PC-9 (cell line): Measurements from ENCODE around the gene RBMS3. TPM values are rescaled to one million over a fixed set of nuclear protein-coding genes. Genes with fewer than 3 reads are reported as not detected.

Source experiments
- BruUV-seq: library from RNA; stranded (reverse); fragments of 400-500 nt; replicated peaks from 2 replicates; lab custom pipeline; 2021; lab: Mats Ljungman, UMichigan
- CTCF ChIA-PET: fragments of 300-600 bp; sonication (Branson Sonifier 250); formaldehyde crosslinking; loops from one replicate; lab custom pipeline; 2022; ENCODE audit warnings: antibody characterized with exemption; lab: Charles Lee
- POLR2A ChIA-PET: fragments of 300-600 bp; sonication (Branson Sonifier 250); formaldehyde crosslinking; loops from one replicate; lab custom pipeline; 2022; ENCODE audit warnings: antibody characterized with exemption; ENCODE audit not compliant: unreplicated experiment; lab: Charles Lee
- DNase-seq, 2 experiments: peaks; one replicate each; pipeline versions ENCODE4 v3.0.0 to v3.0.0-alpha.2; 2015 to 2022; ENCODE audit warnings: mixed read lengths in 1 of 2
- H2AFZ ChIP-seq: fragments of 200-600 bp; sonication (generic); 2 replicates; pipeline ENCODE4 v1.8.1; 2017; ENCODE audit warnings: antibody characterized with exemption
- H3F3A ChIP-seq: fragments of 200-600 bp; sonication (generic); 2 replicates; pipeline ENCODE4 v1.8.1; 2017; ENCODE audit warnings: antibody characterized with exemption, mild to moderate bottlenecking, low read depth; ENCODE audit not compliant: insufficient read depth
- H3K27ac ChIP-seq: fragments of 200-600 bp; sonication (generic); 2 replicates; pipeline ENCODE4 v1.6.1; 2016; ENCODE audit warnings: mixed run types
- H3K27me3 ChIP-seq: fragments of 200-600 bp; sonication (generic); 2 replicates; pipeline ENCODE4 v1.6.1; 2016; ENCODE audit warnings: low read depth, mixed run types; ENCODE audit not compliant: insufficient read depth
- H3K36me3 ChIP-seq: fragments of 200-600 bp; sonication (generic); 2 replicates; pipeline ENCODE4 v1.6.1; 2016; ENCODE audit warnings: low read depth, mixed run types
- H3K4me1 ChIP-seq: fragments of 200-600 bp; sonication (generic); replicated peaks from 2 replicates; pipeline ENCODE4 v1.6.1; 2016; ENCODE audit warnings: mixed run types; ENCODE audit not compliant: insufficient read depth
- H3K4me2 ChIP-seq: fragments of 200-600 bp; sonication (generic); 2 replicates; pipeline ENCODE4 v1.6.1; 2017; ENCODE audit warnings: mixed run types
- H3K4me3 ChIP-seq: fragments of 200-600 bp; sonication (generic); 2 replicates; pipeline ENCODE4 v1.6.1; 2016; ENCODE audit warnings: mixed run types
- H3K79me2 ChIP-seq: fragments of 200-600 bp; sonication (generic); 2 replicates; pipeline ENCODE4 v1.6.1; 2017; ENCODE audit warnings: low read depth, mixed run types
- H3K9me2 ChIP-seq: fragments of 200-600 bp; sonication (generic); 2 replicates; pipeline ENCODE4 v1.8.1; 2017; ENCODE audit warnings: mild to moderate bottlenecking; ENCODE audit not compliant: insufficient read depth
- H3K9me3 ChIP-seq: fragments of 200-600 bp; sonication (generic); 2 replicates; pipeline ENCODE4 v1.8.1; 2016; ENCODE audit warnings: low read depth; ENCODE audit not compliant: insufficient read depth
- H4K20me1 ChIP-seq: fragments of 200-600 bp; sonication (generic); 2 replicates; pipeline ENCODE4 v1.8.1; 2017; ENCODE audit not compliant: insufficient read depth
- EZH2 ChIP-seq: fragments of 200-600 bp; sonication (generic); IDR thresholded peaks from 2 replicates; pipeline ENCODE4 v1.8.0; 2017; ENCODE audit warnings: antibody characterized with exemption, low read depth
- intact Hi-C: fragments of 100-400 bp; cut with micrococcal nuclease; formaldehyde crosslinking; loops from one replicate; pipeline ENCODE4 v1.10.0; 2022; ENCODE audit not compliant: unreplicated experiment
- total RNA-seq: library from RNA; stranded (reverse); gene quantifications from 2 replicates; pipeline ENCODE4 v1.2.3, GENCODE V29; 2021
- TF ChIP-seq, protein P1 (sequence below): fragments of 200-600 bp; sonication (generic); conservative IDR thresholded peaks from 2 replicates; pipeline ENCODE4 v1.6.1; 2017; ENCODE audit warnings: mixed run types, antibody characterized with exemption, mild to moderate bottlenecking, moderate library complexity

RBMS3 gene
- total RNA-seq, 1 experiment from 2014 or later = 3.5 TPM

- CTCF ChIA-PET = no interaction called here
- no peaks in the 10 kb centered on the region for H3K4me1 ChIP-seq
- H3K79me2 ChIP-seq = no peaks in the 10 kb centered on the region
- H2AFZ ChIP-seq = no peak overlapping the region
- no peaks in the 10 kb centered on the region for H4K20me1 ChIP-seq
- intact Hi-C loops = no loop called here
- TF ChIP-seq, protein P1, sequence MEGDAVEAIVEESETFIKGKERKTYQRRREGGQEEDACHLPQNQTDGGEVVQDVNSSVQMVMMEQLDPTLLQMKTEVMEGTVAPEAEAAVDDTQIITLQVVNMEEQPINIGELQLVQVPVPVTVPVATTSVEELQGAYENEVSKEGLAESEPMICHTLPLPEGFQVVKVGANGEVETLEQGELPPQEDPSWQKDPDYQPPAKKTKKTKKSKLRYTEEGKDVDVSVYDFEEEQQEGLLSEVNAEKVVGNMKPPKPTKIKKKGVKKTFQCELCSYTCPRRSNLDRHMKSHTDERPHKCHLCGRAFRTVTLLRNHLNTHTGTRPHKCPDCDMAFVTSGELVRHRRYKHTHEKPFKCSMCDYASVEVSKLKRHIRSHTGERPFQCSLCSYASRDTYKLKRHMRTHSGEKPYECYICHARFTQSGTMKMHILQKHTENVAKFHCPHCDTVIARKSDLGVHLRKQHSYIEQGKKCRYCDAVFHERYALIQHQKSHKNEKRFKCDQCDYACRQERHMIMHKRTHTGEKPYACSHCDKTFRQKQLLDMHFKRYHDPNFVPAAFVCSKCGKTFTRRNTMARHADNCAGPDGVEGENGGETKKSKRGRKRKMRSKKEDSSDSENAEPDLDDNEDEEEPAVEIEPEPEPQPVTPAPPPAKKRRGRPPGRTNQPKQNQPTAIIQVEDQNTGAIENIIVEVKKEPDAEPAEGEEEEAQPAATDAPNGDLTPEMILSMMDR = no peak
- no peak for TF ChIP-seq EZH2
- POLR2A ChIA-PET = no interaction called here
- no peak overlapping the region for H3K4me3 ChIP-seq
- H3K27ac ChIP-seq = no peak overlapping the region
- no peaks in the 10 kb centered on the region for H3K9me2 ChIP-seq
- H3K4me2 ChIP-seq = no peak overlapping the region
- no peaks in the 10 kb centered on the region for H3K27me3 ChIP-seq
- no peaks in the 10 kb centered on the region for H3K9me3 ChIP-seq
- BruUV-seq = no TSS peak
- H3F3A ChIP-seq = no peaks in the 10 kb centered on the region
- DNase-seq = no peak
- no peaks in the 10 kb centered on the region for H3K36me3 ChIP-seq
Observed at GRCh38 chr3:29481969-29482767, 201.3 kb downstream of the RBMS3 start.

DNA sequence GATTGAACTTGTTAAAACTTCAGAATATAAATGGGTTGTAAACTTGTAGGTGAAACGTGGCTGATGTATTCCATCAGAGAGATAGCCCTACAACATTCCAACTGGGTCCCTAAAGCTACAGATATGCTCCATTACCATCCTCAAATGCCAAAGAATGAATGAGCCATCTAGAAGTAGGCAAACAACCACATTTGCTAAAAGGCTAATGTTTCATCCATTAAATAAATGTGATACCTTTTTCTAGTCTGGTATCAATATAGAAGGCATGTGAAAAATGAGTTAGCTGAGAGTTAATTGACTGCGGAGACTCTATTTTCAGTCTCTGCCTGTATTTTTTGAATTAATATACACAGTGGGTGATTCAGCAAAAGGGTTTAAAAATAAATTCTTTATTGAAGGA is 203.8 kb downstream of the RBMS3 start:
- H4K20me1 ChIP-seq = no peaks in the 10 kb centered on the region
- no peaks in the 10 kb centered on the region for H3F3A ChIP-seq
- intact Hi-C loops = no loop called here
- POLR2A ChIA-PET = no interaction called here
- H3K4me1 ChIP-seq = no peaks in the 10 kb centered on the region
- CTCF ChIA-PET = no interaction called here
- TF ChIP-seq EZH2 = no peak
- TF ChIP-seq, protein P1 = no peak
- H3K36me3 ChIP-seq = no peaks in the 10 kb centered on the region
- no peak overlapping the region for H3K27ac ChIP-seq
- H3K27me3 ChIP-seq = no peaks in the 10 kb centered on the region
- H3K9me2 ChIP-seq = no peaks in the 10 kb centered on the region; the same call in 1 of the 2 replicates
- H3K79me2 ChIP-seq = no peaks in the 10 kb centered on the region
- H3K9me3 ChIP-seq = no peaks in the 10 kb centered on the region
- no peak overlapping the region for H2AFZ ChIP-seq
- BruUV-seq = no TSS peak
- no peak for DNase-seq
- no peak overlapping the region for H3K4me3 ChIP-seq
- H3K4me2 ChIP-seq = no peak overlapping the region

GRCh38 chr3:29486096-29486495 is 205.2 kb downstream of the RBMS3 start:
- Histone ChIP-seq H3K4me1 (no peaks in the 10 kb centered on the region), H3K79me2 (no peaks in the 10 kb centered on the region), H3K4me2 (no peak overlapping the region), H3K36me3 (no peaks in the 10 kb centered on the region), H3K27me3 (no peaks in the 10 kb centered on the region), H3K9me3 (no peaks in the 10 kb centered on the region), H3F3A (no peaks in the 10 kb centered on the region), H2AFZ (no peak overlapping the region), H4K20me1 (no peaks in the 10 kb centered on the region), H3K27ac (no peak overlapping the region), H3K4me3 (no peak overlapping the region), H3K9me2 (no peaks in the 10 kb centered on the region; the same call in 1 of the 2 replicates)
- ChIA-PET CTCF (no interaction called here), POLR2A (no interaction called here)
- intact Hi-C loops = no loop called here
- no TSS peak for BruUV-seq
- DNase-seq = no peak
- TF ChIP-seq EZH2 = no peak
- TF ChIP-seq, protein P1 = no peak
